BJ (cell line): ENCODE data around the gene ELAVL1. TPM values are rescaled to one million over a fixed set of nuclear protein-coding genes. Genes with fewer than 3 reads are reported as not detected.
A peak's percentile ranks its signal among the peaks of the same experiment; 100 is the strongest.

Source experiments
- CTCF ChIA-PET: fragments of 350-600 bp; formaldehyde crosslinking; extraction: SDS; loops from one replicate; lab custom pipeline; 2021; ENCODE audit warnings: antibody characterized with exemption, inconsistent platforms; lab: Yijun Ruan, JAX
- POLR2A ChIA-PET: fragments of 300-600 bp; sonication (Branson Sonifier 250); formaldehyde crosslinking; extraction: SDS; loops from one replicate; lab custom pipeline; 2021; ENCODE audit warnings: antibody characterized with exemption; lab: Charles Lee
- DNase-seq: peaks from one replicate; pipeline ENCODE4 v3.0.0-alpha.2; 2011; ENCODE audit warnings: low read depth
- H3K27me3 ChIP-seq: 2 replicates; pipeline ENCODE4 v1.6.0; 2011; ENCODE audit warnings: low read length; ENCODE audit not compliant: control insufficient read depth, insufficient read depth
- H3K36me3 ChIP-seq: 2 replicates; pipeline ENCODE4 v1.5.1; 2011; ENCODE audit warnings: low read length; ENCODE audit not compliant: control insufficient read depth, insufficient read depth
- H3K4me3 ChIP-seq: 2 replicates; pipeline ENCODE4 v1.5.1; 2011; ENCODE audit warnings: low read depth, mild to moderate bottlenecking, control low read depth, low read length
- CTCF ChIP-seq: IDR thresholded peaks from 2 replicates; pipeline ENCODE4 v1.5.1; 2011; ENCODE audit warnings: low read depth, mild to moderate bottlenecking, control low read depth, inconsistent platforms, low read length, moderate library complexity; ENCODE audit not compliant: insufficient read depth
- polyA plus RNA-seq: library from polyadenylated mRNA; depleted of rRNA; stranded (reverse); fragments of >200 nt; gene quantifications from 2 replicates; pipeline ENCODE4 v1.2.3, GENCODE V29; 2011

The ELAVL1 gene
- polyA plus RNA-seq, 1 experiment, result 41.2 TPM

GRCh38 chr19:7942981-7943443 lies 62.4 kb downstream of the ELAVL1 start:
- no peaks in the 10 kb centered on the region for H3K27me3 ChIP-seq
- ChIA-PET POLR2A (interaction anchor here (1.0 to 1.1 kb wide), 2 partner anchors 22 to 74 kb away, joined by 3 to 6 read pairs; partner anchors contain the start of gene SNAPC2), CTCF (interaction anchor here (0.7 to 3.6 kb wide), 19 partner anchors 9 to 474 kb away, joined by 3 to 57 read pairs (median 8); partner anchors contain the start of genes ELAVL1, MAP2K7 and SNAPC2)
- peaks cover 13% of the 10 kb centered on the region for H3K36me3 ChIP-seq
- no peak for DNase-seq
- no peak for TF ChIP-seq CTCF
- peak overlapping the region; percentile 98 for H3K4me3 ChIP-seq

GRCh38 chr19:7941895-7942596 lies 63.4 kb downstream of the ELAVL1 start:
- TF ChIP-seq CTCF, result no peak
- Histone ChIP-seq H3K4me3 (0 out of 2 replicates have a peak overlapping the region, but pooled peaks have one; percentile 98), H3K36me3 (peaks cover 17% of the 10 kb centered on the region), H3K27me3 (no peaks in the 10 kb centered on the region)
- ChIA-PET CTCF (interaction anchor here (0.7 to 3.0 kb wide), 4 partner anchors 8 to 100 kb away, joined by 3 to 34 read pairs (median 4); no protein-coding TSS in a partner anchor), POLR2A (interaction anchor here (0.7 kb wide), 1 partner anchor 109 kb away, joined by 3 read pairs; no protein-coding TSS in a partner anchor)
- no peak for DNase-seq

GRCh38 chr19:7940841-7941240 lies 64.6 kb downstream of the ELAVL1 start:
- Histone ChIP-seq H3K27me3 (no peaks in the 10 kb centered on the region), H3K36me3 (peaks cover 21% of the 10 kb centered on the region), H3K4me3 (no peak overlapping the region)
- TF ChIP-seq CTCF, result no peak
- CTCF ChIA-PET, result interaction anchor here (0.6 kb wide), 1 partner anchor 124 kb away, joined by 3 read pairs; no protein-coding TSS in a partner anchor
- POLR2A ChIA-PET, result no interaction called here
- DNase-seq, result no peak

- ChIA-PET POLR2A (no interaction called here), CTCF (interaction anchor here (1.5 kb wide), 1 partner anchor 9 kb away, joined by 8 read pairs; no protein-coding TSS in a partner anchor)
- no peak for DNase-seq
- TF ChIP-seq CTCF, result no peak
- Histone ChIP-seq H3K27me3 (no peaks in the 10 kb centered on the region), H3K36me3 (peaks cover 50% of the 10 kb centered on the region), H3K4me3 (no peak overlapping the region)
These were observed 70.7 kb downstream of the ELAVL1 start for GRCh38 chr19:7934766-7935165.
